ENCODE measurements around the gene DDI2. TPM values are rescaled to one million over a fixed set of nuclear protein-coding genes. Genes with fewer than 3 reads are reported as not detected.

Gene DDI2
- total and polyA plus RNA-seq, 10 of the 15 experiments (the other 5 are each of a cell fraction or from before 2014, with no cell fraction given), result 3.3 to 33.1 (median 11.6) TPM

DNA sequence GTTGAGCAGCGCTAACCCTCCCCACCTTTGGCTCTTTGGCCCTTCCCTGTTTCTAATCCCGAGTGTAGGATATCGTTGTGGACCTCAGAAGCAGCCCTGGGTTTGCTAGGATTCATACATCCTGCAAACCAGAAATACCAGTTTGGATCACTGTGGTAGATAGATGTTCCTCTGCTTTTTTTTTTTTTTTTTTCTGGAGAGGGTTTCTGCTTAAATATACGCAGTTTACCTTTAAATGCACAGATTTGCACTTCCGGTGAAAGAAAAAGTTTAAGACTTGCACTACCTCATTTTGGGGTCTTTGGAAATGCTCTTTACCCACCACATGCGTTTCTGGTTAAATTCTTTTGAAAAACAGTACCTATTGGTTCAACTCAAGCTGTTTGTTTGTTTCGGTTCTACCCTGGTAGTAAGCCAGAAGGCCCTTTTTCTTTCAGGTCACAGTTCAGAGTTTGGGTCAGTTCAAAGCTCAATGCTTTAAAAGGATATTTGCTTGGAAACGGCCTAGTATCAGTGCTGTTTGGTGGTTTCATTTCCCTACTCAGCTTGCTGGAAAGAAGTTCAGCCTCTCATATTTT lies 908 bp downstream of the DDI2 start:
- ChIA-PET POLR2A (interaction anchor here (0.5 to 2.2 kb wide), 18 partner anchors 9 to 730 kb away, joined by 3 to 10 read pairs (median 4); partner anchors contain the start of genes AGMAT and DNAJC16), SMC1A (ENCODE audit: uncharacterized antibody, unreplicated experiment) (interaction anchor here (0.8 to 2.0 kb wide), 12 partner anchors 9 to 123 kb away, joined by 3 to 20 read pairs (median 4); no protein-coding TSS in a partner anchor), RAD21 (ENCODE audit: unreplicated experiment) (interaction anchor here (0.8 to 1.7 kb wide), 6 partner anchors 9 to 116 kb away, joined by 3 to 9 read pairs (median 6); partner anchors contain the start of gene DNAJC16), CTCF (interaction anchor here (1.2 to 1.8 kb wide), 5 partner anchors 9 to 219 kb away, joined by 3 to 10 read pairs (median 3); no protein-coding TSS in a partner anchor)
- H2AFZ ChIP-seq (ENCODE audit: control insufficient read depth, low read depth, low read length), result peak overlapping the region; percentile 72
- H3K27ac ChIP-seq (ENCODE audit: control insufficient read depth, insufficient read depth), result peak overlapping the region; percentile 92
- peak overlapping the region; percentile 91 for H3K4me2 ChIP-seq (ENCODE audit: control insufficient read depth, insufficient read depth)
- 1% methylated on average over 8 of the region's 8 CpGs for WGBS (ENCODE audit: insufficient coverage, insufficient replicate concordance, low lambda C conversion rate, missing lambda C conversion rate)
- H3K27me3 ChIP-seq (replicated peaks in 1 of 2; ENCODE audit: control insufficient read depth in 2 of 2, insufficient read depth in 2 of 2, low read length in 1 of 2), result no peaks in the 10 kb centered on the region
- peak overlapping the region; percentile 90 for H3K4me3 ChIP-seq
- intact Hi-C loops (cut with micrococcal nuclease; ENCODE audit: unreplicated experiment) (loop anchor here (5.0 kb wide), 1 partner anchor 79 kb away; no protein-coding TSS in a partner anchor), in situ Hi-C loops (cut with MboI) (no loop called here)
- DNase-seq (ENCODE audit: low read depth, low spot score), result peak; percentile 49
- no TSS peak for BruUV-seq (replicated peaks)
- H3K36me3 ChIP-seq (ENCODE audit: control insufficient read depth in 2 of 2, insufficient read depth in 2 of 2, low read length in 1 of 2), result no peaks in the 10 kb centered on the region
- H4K20me1 ChIP-seq (ENCODE audit: control insufficient read depth, insufficient read depth), result no peaks in the 10 kb centered on the region
- peak overlapping the region; percentile 96 for H3K9ac ChIP-seq (ENCODE audit: control insufficient read depth, insufficient read depth, low read length)
- no peaks in the 10 kb centered on the region for H3K9me3 ChIP-seq (replicated peaks; ENCODE audit: control insufficient read depth, insufficient read depth, low read length)
- peak; percentile 55 for ATAC-seq
- peaks cover 14% of the 10 kb centered on the region for H3K4me1 ChIP-seq (ENCODE audit: control insufficient read depth, insufficient read depth, low read length)
- H3K79me2 ChIP-seq (ENCODE audit: control insufficient read depth, insufficient read depth, low read length), result peaks cover 56% of the 10 kb centered on the region
- no peak for FAIRE-seq
- no peak for TF ChIP-seq ETV6 (conservative IDR thresholded peaks at IDR 0.05 in 1 of 2, IDR thresholded peaks at IDR 0.05 in 1 of 2; ENCODE audit: borderline replicate concordance in 1 of 2, low read depth in 1 of 2)
- peak; percentile 68 for TF ChIP-seq SPI1 (IDR thresholded peaks at IDR 0.05; ENCODE audit: borderline replicate concordance, insufficient read depth, low read depth, low read length)
- TF ChIP-seq SMAD5 (IDR thresholded peaks at IDR 0.05; ENCODE audit: low read depth), result no peak
- no peak for TF ChIP-seq STAT1 (conservative IDR thresholded peaks at IDR 0.05)
- no peak for TF ChIP-seq IKZF1 (conservative IDR thresholded peaks at IDR 0.05)
- TF ChIP-seq, protein P1, sequence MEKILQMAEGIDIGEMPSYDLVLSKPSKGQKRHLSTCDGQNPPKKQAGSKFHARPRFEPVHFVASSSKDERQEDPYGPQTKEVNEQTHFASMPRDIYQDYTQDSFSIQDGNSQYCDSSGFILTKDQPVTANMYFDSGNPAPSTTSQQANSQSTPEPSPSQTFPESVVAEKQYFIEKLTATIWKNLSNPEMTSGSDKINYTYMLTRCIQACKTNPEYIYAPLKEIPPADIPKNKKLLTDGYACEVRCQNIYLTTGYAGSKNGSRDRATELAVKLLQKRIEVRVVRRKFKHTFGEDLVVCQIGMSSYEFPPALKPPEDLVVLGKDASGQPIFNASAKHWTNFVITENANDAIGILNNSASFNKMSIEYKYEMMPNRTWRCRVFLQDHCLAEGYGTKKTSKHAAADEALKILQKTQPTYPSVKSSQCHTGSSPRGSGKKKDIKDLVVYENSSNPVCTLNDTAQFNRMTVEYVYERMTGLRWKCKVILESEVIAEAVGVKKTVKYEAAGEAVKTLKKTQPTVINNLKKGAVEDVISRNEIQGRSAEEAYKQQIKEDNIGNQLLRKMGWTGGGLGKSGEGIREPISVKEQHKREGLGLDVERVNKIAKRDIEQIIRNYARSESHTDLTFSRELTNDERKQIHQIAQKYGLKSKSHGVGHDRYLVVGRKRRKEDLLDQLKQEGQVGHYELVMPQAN (conservative IDR thresholded peaks at IDR 0.05), result no peak
- TF ChIP-seq SRF (IDR thresholded peaks at IDR 0.05; ENCODE audit: low read depth in 2 of 2, low read length in 2 of 2), result 0 out of 4 replicates have a peak, but pooled peaks of 1 of the 2 experiments have one; percentile 50
- TF ChIP-seq, protein P2, sequence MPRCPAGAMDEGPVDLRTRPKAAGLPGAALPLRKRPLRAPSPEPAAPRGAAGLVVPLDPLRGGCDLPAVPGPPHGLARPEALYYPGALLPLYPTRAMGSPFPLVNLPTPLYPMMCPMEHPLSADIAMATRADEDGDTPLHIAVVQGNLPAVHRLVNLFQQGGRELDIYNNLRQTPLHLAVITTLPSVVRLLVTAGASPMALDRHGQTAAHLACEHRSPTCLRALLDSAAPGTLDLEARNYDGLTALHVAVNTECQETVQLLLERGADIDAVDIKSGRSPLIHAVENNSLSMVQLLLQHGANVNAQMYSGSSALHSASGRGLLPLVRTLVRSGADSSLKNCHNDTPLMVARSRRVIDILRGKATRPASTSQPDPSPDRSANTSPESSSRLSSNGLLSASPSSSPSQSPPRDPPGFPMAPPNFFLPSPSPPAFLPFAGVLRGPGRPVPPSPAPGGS (IDR thresholded peaks at IDR 0.05; ENCODE audit: borderline replicate concordance, insufficient read depth, low read depth, low read length, poor library complexity, severe bottlenecking), result no peak
- 0 out of 2 replicates have a peak, but pooled peaks have one; percentile 45 for TF ChIP-seq MLLT1 (IDR thresholded peaks at IDR 0.05)
- 0 out of 2 replicates have a peak, but pooled peaks have one; percentile 4 for TF ChIP-seq HDGF (IDR thresholded peaks at IDR 0.05)
- 0 out of 2 replicates have a peak, but pooled peaks have one; percentile 38 for TF ChIP-seq POLR2AphosphoS5 (IDR thresholded peaks at IDR 0.05; ENCODE audit: low read length)
- peak; percentile 48; the same call in 1 of the 2 replicates for TF ChIP-seq ZNF384 (IDR thresholded peaks at IDR 0.05; ENCODE audit: borderline replicate concordance, low read depth, low read length)
- TF ChIP-seq, protein P3, sequence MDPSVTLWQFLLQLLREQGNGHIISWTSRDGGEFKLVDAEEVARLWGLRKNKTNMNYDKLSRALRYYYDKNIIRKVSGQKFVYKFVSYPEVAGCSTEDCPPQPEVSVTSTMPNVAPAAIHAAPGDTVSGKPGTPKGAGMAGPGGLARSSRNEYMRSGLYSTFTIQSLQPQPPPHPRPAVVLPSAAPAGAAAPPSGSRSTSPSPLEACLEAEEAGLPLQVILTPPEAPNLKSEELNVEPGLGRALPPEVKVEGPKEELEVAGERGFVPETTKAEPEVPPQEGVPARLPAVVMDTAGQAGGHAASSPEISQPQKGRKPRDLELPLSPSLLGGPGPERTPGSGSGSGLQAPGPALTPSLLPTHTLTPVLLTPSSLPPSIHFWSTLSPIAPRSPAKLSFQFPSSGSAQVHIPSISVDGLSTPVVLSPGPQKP (IDR thresholded peaks at IDR 0.05; ENCODE audit: low read depth, low read length), result peak; percentile 40; the same call in 1 of the 2 replicates
- TF ChIP-seq CREB1 (IDR thresholded peaks at IDR 0.05; ENCODE audit: low read depth), result peak; percentile 21; the same call in 1 of the 2 replicates
- 0 out of 2 replicates have a peak, but pooled peaks have one; percentile 25 for TF ChIP-seq FOXM1 (IDR thresholded peaks at IDR 0.05; ENCODE audit: low read depth, low read length)
- TF ChIP-seq IRF4 (IDR thresholded peaks at IDR 0.05; ENCODE audit: low read depth, low read length), result 0 out of 2 replicates have a peak, but pooled peaks have one; percentile 14

Measured in GM12878 (cell line).